GM12874 (cell line): ENCODE measurements around the gene MDM4.

Source experiments
- CTCF ChIP-seq: IDR thresholded peaks from 2 replicates; pipeline ENCODE4 v1.5.1; 2011; ENCODE audit warnings: low read depth, mild to moderate bottlenecking, control low read depth, low read length, moderate library complexity; ENCODE audit not compliant: insufficient read depth

MDM4 gene

DNA sequence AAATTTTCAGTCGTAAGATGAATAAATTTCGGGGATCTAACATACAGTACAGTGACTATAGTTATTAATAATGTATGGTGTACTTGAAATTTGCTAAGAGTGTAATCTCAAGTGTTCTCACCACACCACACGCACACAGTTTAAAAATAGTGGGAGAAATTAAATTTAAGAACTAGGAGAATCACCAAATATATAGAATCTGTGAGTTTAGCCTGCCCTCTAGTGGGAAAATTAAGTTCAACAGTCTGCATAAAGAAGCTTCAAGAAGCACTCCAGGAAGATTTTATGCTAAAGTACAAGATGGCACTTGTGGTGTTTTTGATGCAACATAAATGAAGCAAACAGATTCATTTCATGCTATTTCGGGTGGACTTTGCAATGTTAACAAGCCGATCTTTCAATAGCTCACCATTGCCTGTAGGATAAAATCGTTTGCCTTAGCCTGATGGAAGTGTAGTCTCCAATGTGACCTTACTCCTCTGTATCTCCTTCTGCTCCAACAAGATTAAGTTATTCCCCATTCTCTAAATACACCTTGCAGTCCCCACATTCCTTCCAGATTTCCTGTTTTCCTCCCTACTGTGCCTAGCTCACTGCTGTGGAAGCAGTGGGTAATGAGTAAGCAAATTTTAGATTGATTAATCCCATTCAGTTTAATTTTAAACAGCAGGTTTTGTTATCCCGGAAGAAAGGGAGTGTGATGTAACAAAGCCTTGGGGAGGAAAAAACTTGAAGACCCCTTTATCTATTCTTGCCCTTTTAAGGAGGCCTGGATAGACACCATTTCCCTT, 12.9 kb upstream of the MDM4 start:
- peak; percentile 49 for TF ChIP-seq CTCF

DNA sequence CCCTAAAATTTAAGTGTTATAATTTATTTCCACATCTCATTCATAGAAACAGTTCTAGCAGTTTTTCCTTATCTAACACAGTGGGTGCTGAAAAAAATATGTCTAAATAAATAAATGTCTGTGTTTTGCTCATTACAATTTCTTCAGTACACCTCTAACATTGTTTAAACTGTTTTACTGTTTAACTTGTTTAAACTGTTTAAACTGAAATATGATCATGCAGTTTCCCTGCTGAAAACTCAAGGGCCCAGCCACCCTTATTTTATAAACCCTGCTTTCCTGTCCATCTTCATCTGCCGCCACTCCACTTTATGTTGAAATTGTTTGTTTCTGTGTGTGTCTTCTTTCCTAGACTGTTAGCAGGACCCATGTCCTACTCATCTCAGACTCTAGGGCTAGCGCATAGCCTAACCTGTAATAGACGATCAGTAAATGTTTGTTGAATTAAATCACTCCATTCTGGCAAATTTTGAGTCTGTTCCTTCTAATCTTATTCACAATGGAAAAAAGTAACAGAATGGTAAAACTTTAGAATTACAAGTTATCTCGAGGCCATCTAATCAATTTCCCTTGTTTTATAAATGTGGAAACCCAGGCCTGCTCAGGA, 12.2 kb upstream of the MDM4 start:
- no peak for TF ChIP-seq CTCF

DNA sequence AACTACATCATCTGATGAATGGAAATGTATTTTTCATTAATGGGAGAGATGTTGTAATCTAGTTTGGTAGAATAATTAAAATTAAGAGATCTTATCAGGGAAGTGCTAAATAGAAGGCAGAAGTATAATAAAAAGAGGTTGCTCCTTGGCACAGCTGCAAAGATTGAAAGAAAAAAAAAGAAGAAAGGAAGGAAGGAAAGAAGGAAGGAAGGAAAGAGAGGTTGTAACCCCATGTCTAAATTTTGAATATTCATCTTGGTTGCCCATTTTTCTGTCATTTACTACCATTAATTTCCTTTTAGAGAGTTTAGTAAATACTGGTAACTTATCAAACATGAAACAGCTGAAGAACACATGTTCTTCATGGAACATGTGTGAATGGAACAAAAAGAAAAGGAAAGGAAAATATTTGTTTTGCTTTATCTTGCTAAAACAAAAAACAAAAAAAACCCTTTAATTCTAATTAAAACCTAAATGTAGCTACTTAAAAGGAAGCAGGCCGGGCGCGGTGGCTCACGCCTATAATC, 10.5 kb upstream of the MDM4 start:
- TF ChIP-seq CTCF: no peak

DNA sequence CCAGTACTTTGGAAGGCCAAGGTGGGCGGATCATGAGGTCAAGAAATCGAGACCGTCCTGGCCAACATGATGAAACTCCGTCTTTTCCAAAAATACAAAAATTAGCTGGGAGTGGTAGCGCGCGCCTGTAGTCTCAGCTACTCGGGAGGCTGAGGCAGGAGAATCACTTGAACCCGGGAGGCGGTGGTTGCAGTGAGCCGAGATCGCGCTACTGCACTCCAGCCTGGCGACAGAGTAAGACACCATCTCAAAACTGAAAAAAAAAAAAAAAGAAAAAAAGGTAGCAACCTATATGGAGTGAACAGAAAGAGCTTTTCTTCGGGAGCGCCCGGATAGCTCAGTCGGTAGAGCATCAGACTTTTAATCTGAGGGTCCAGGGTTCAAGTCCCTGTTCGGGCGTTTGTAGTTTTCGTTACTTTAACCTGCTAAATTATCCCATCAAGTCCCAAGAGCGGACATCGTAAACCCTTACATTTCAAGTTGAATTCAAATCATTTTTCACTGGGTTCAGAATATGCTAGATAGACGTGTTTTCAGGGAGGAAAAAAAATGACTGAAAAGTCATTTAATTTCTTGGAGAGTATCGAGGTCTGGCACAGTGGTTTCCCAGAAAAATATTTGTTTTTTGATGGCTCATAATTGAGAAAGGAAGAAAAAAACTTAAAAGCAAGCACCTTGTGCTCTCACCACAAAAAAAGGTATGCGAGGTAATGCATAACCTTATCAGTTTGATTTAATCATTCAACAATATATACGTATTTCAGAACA, 9.8 kb upstream of the MDM4 start:
- TF ChIP-seq CTCF: no peak

DNA sequence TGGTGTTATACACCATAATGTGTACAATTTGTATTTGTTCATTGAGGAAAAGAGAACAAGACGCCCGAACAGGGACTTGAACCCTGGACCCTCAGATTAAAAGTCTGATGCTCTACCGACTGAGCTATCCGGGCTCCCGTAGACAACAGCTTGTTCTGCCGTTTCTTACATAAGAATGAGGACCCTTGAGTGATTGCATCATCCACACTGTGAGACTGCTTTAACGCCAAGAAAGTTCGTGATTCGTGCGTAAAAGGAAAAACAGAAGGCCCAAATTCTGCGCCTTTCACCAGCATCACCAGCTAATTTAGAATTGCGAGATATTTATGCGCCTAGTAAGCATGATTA, 9.3 kb upstream of the MDM4 start:
- no peak for TF ChIP-seq CTCF

- no peak for TF ChIP-seq CTCF
Observed at GRCh38 chr1:204507317-204508105, 8.7 kb upstream of the MDM4 start.

- no peak for TF ChIP-seq CTCF
Observed at GRCh38 chr1:204509186-204509635, 7.0 kb upstream of the MDM4 start.
